Measurements from ENCODE around the gene ABLIM2. TPM values are rescaled to one million over a fixed set of nuclear protein-coding genes. Genes with fewer than 3 reads are reported as not detected.

ABLIM2 gene
- total RNA-seq, 5 donors from 2014 or later (not counting 1 experiment from before 2014, with no cell fraction given), result 2.6 to 7.0 (median 5.5) TPM

- peak overlapping the region; percentile 98 for H3K27ac Mint-ChIP-seq
- no peaks in the 10 kb centered on the region for H3K27me3 ChIP-seq (replicated peaks in 1 of 2; ENCODE audit: control insufficient read depth in 2 of 2, extremely low read depth in 1 of 2, insufficient read depth in 2 of 2, low read length in 1 of 2)
- no peaks in the 10 kb centered on the region for H3K36me3 ChIP-seq (ENCODE audit: control insufficient read depth in 2 of 2, extremely low read depth in 1 of 2, insufficient read depth in 1 of 2, low read length in 1 of 2)
- no peaks in the 10 kb centered on the region for H3K36me3 Mint-ChIP-seq
- ATAC-seq (replicated peaks in 1 of 4) (peak; percentile 25 to 32 (median 28)), DNase-seq (no peak)
- peak overlapping the region; percentile 84 to 89 (median 86) for H3K4me3 Mint-ChIP-seq
- POLR2A ChIA-PET, result no interaction called here
- CTCF ChIA-PET, result interaction anchor here in 1 of 2 donors (0.6 kb wide), 1 partner anchor 108 kb away, joined by 4 read pairs; no protein-coding TSS in a partner anchor
- H3K27ac ChIP-seq (ENCODE audit: low read length), result peak overlapping the region; percentile 82
- H3K27me3 Mint-ChIP-seq, result no peaks in the 10 kb centered on the region
- WGBS (ENCODE audit: insufficient coverage), result 53% methylated on average over 13 of the region's 13 CpGs
- no peaks in the 10 kb centered on the region for H3K9me3 Mint-ChIP-seq
- peaks cover 3 to 84% of the 10 kb centered on the region in 2 experiments for H3K4me1 ChIP-seq (ENCODE audit: control insufficient read depth in 1 of 2, extremely low read depth in 1 of 2, insufficient read depth in 2 of 2, low read length in 2 of 2)
- peak overlapping the region; percentile 36 to 63 for H3K4me3 ChIP-seq (ENCODE audit: control insufficient read depth in 1 of 2, extremely low read depth in 1 of 2, low read length in 1 of 2)
- no peaks in the 10 kb centered on the region for H3K9me3 ChIP-seq
- peaks cover 34 to 68% (median 44%) of the 10 kb centered on the region in 3 donors for H3K4me1 Mint-ChIP-seq
Measured at GRCh38 chr4:7970361-7970946, 188.2 kb downstream of the ABLIM2 start.

GRCh38 chr4:7968262-7968896 is 190.2 kb downstream of the ABLIM2 start:
- Histone ChIP-seq H3K4me1 (ENCODE audit: control insufficient read depth in 1 of 2, extremely low read depth in 1 of 2, insufficient read depth in 2 of 2, low read length in 2 of 2) (peaks cover 3 to 97% of the 10 kb centered on the region in 2 experiments), H3K36me3 (ENCODE audit: control insufficient read depth in 2 of 2, extremely low read depth in 1 of 2, insufficient read depth in 1 of 2, low read length in 1 of 2) (no peaks in the 10 kb centered on the region), H3K27me3 (replicated peaks in 1 of 2; ENCODE audit: control insufficient read depth in 2 of 2, extremely low read depth in 1 of 2, insufficient read depth in 2 of 2, low read length in 1 of 2) (no peaks in the 10 kb centered on the region), H3K9me3 (no peaks in the 10 kb centered on the region), H3K27ac (ENCODE audit: low read length) (peak overlapping the region; percentile 25), H3K4me3 (ENCODE audit: control insufficient read depth in 1 of 2, extremely low read depth in 1 of 2, low read length in 1 of 2) (no peak overlapping the region)
- H3K9me3 Mint-ChIP-seq, result no peaks in the 10 kb centered on the region
- WGBS (ENCODE audit: insufficient coverage), result 71% methylated on average over 8 of the region's 16 CpGs
- no peak overlapping the region for H3K4me3 Mint-ChIP-seq
- peak overlapping the region; percentile 76 to 82 for H3K27ac Mint-ChIP-seq
- no peak for ATAC-seq (replicated peaks in 1 of 4)
- ChIA-PET CTCF (no interaction called here), POLR2A (no interaction called here)
- peaks cover 37 to 75% (median 54%) of the 10 kb centered on the region in 3 donors for H3K4me1 Mint-ChIP-seq
- H3K36me3 Mint-ChIP-seq, result no peaks in the 10 kb centered on the region
- DNase-seq, result no peak
- no peaks in the 10 kb centered on the region for H3K27me3 Mint-ChIP-seq

- Histone ChIP-seq H3K4me3 (ENCODE audit: control insufficient read depth in 1 of 2, extremely low read depth in 1 of 2, low read length in 1 of 2) (no peak overlapping the region), H3K36me3 (ENCODE audit: control insufficient read depth in 2 of 2, extremely low read depth in 1 of 2, insufficient read depth in 1 of 2, low read length in 1 of 2) (no peaks in the 10 kb centered on the region), H3K9me3 (no peaks in the 10 kb centered on the region), H3K4me1 (ENCODE audit: control insufficient read depth in 1 of 2, extremely low read depth in 1 of 2, insufficient read depth in 2 of 2, low read length in 2 of 2) (peaks cover 3 to 95% of the 10 kb centered on the region in 2 experiments), H3K27me3 (replicated peaks in 1 of 2; ENCODE audit: control insufficient read depth in 2 of 2, extremely low read depth in 1 of 2, insufficient read depth in 2 of 2, low read length in 1 of 2) (peaks cover 0 to 3% of the 10 kb centered on the region in 2 experiments), H3K27ac (ENCODE audit: low read length) (peak overlapping the region; percentile 25)
- peaks cover 35 to 71% (median 53%) of the 10 kb centered on the region in 3 donors for H3K4me1 Mint-ChIP-seq
- DNase-seq, result no peak
- ATAC-seq (replicated peaks in 1 of 4), result no peak
- H3K36me3 Mint-ChIP-seq, result no peaks in the 10 kb centered on the region
- ChIA-PET POLR2A (interaction anchor here in 1 of 2 donors (0.6 kb wide), 1 partner anchor 20 kb away, joined by 5 read pairs; no protein-coding TSS in a partner anchor), CTCF (interaction anchor here in 1 of 2 donors (0.8 kb wide), 1 partner anchor 773 kb away, joined by 3 read pairs; no protein-coding TSS in a partner anchor)
- peak overlapping the region; percentile 76 to 82 for H3K27ac Mint-ChIP-seq
- H3K9me3 Mint-ChIP-seq, result no peaks in the 10 kb centered on the region
- WGBS (ENCODE audit: insufficient coverage), result 80% methylated on average over 14 of the region's 21 CpGs
- H3K4me3 Mint-ChIP-seq, result no peak overlapping the region
- no peaks in the 10 kb centered on the region for H3K27me3 Mint-ChIP-seq
Measured at GRCh38 chr4:7967501-7968261, 190.9 kb downstream of the ABLIM2 start.

GRCh38 chr4:7967063-7967440 is 191.6 kb downstream of the ABLIM2 start:
- peaks cover 3 to 88% of the 10 kb centered on the region in 2 experiments for H3K4me1 ChIP-seq (ENCODE audit: control insufficient read depth in 1 of 2, extremely low read depth in 1 of 2, insufficient read depth in 2 of 2, low read length in 2 of 2)
- H3K27me3 Mint-ChIP-seq, result no peaks in the 10 kb centered on the region
- no peak overlapping the region for H3K4me3 Mint-ChIP-seq
- H3K27ac Mint-ChIP-seq, result peak overlapping the region in 1 of 2 donors; percentile 70
- H3K27ac ChIP-seq (ENCODE audit: low read length), result peak overlapping the region; percentile 25
- H3K4me3 ChIP-seq (ENCODE audit: control insufficient read depth in 1 of 2, extremely low read depth in 1 of 2, low read length in 1 of 2), result no peak overlapping the region
- ATAC-seq (replicated peaks in 1 of 4) (no peak), DNase-seq (no peak)
- H3K4me1 Mint-ChIP-seq, result peaks cover 29 to 67% (median 49%) of the 10 kb centered on the region in 3 donors
- H3K9me3 ChIP-seq, result no peaks in the 10 kb centered on the region
- H3K36me3 Mint-ChIP-seq, result no peaks in the 10 kb centered on the region
- H3K9me3 Mint-ChIP-seq, result no peaks in the 10 kb centered on the region
- 80% methylated on average over 8 of the region's 9 CpGs for WGBS (ENCODE audit: insufficient coverage)
- POLR2A ChIA-PET, result interaction anchor here in 1 of 2 donors (0.6 kb wide), 1 partner anchor 19 kb away, joined by 5 read pairs; no protein-coding TSS in a partner anchor
- CTCF ChIA-PET, result interaction anchor here in 1 of 2 donors (0.8 kb wide), 1 partner anchor 772 kb away, joined by 3 read pairs; no protein-coding TSS in a partner anchor
- peaks cover 0 to 4% of the 10 kb centered on the region in 2 experiments for H3K27me3 ChIP-seq (replicated peaks in 1 of 2; ENCODE audit: control insufficient read depth in 2 of 2, extremely low read depth in 1 of 2, insufficient read depth in 2 of 2, low read length in 1 of 2)
- H3K36me3 ChIP-seq (ENCODE audit: control insufficient read depth in 2 of 2, extremely low read depth in 1 of 2, insufficient read depth in 1 of 2, low read length in 1 of 2), result no peaks in the 10 kb centered on the region

- peaks cover 0 to 4% of the 10 kb centered on the region in 2 experiments for H3K27me3 ChIP-seq (replicated peaks in 1 of 2; ENCODE audit: control insufficient read depth in 2 of 2, extremely low read depth in 1 of 2, insufficient read depth in 2 of 2, low read length in 1 of 2)
- Mint-ChIP-seq H3K9me3 (no peaks in the 10 kb centered on the region), H3K27me3 (no peaks in the 10 kb centered on the region), H3K4me1 (peaks cover 28 to 62% (median 49%) of the 10 kb centered on the region in 3 donors), H3K4me3 (no peak overlapping the region), H3K36me3 (no peaks in the 10 kb centered on the region), H3K27ac (no peak overlapping the region)
- ChIA-PET POLR2A (no interaction called here), CTCF (no interaction called here)
- no peaks in the 10 kb centered on the region for H3K9me3 ChIP-seq
- no peak overlapping the region for H3K4me3 ChIP-seq (ENCODE audit: control insufficient read depth in 1 of 2, extremely low read depth in 1 of 2, low read length in 1 of 2)
- no peak for DNase-seq
- no peaks in the 10 kb centered on the region for H3K36me3 ChIP-seq (ENCODE audit: control insufficient read depth in 2 of 2, extremely low read depth in 1 of 2, insufficient read depth in 1 of 2, low read length in 1 of 2)
- H3K4me1 ChIP-seq (ENCODE audit: control insufficient read depth in 1 of 2, extremely low read depth in 1 of 2, insufficient read depth in 2 of 2, low read length in 2 of 2), result peaks cover 2 to 86% of the 10 kb centered on the region in 2 experiments
- no peak overlapping the region for H3K27ac ChIP-seq (ENCODE audit: low read length)
- ATAC-seq (replicated peaks in 1 of 4), result no peak
- WGBS (ENCODE audit: insufficient coverage), result 82% methylated on average over 20 of the region's 37 CpGs
Measured at GRCh38 chr4:7966281-7967062, 192.1 kb downstream of the ABLIM2 start.
